Activated naive CD8-positive, alpha-beta T cell treated with anti-CD3 and anti-CD28 coated beads, Interleukin-2, amount 10 ng/mL, durations not matched to agents 7 days and 5 days (primary cell): ENCODE data around the gene SCRN3. TPM values are rescaled to one million over a fixed set of nuclear protein-coding genes. Genes with fewer than 3 reads are reported as not detected.
"Not testable (repeated sequence)": the region's sequence is repeated elsewhere in the genome, so short reads cannot be mapped to it uniquely, and the experiment has no call there.

Experiments used
- ATAC-seq: fragments of 150-1000 bp; cut with Tn5 transposase; one replicate; pipeline ENCODE4 v1.10.0; 2021; ENCODE audit warnings: low read depth, moderate library complexity
- POLR2A ChIA-PET: fragments of 350-600 bp; sonication (Branson Sonifier 250); formaldehyde crosslinking; loops from one replicate; lab custom pipeline; 2021; ENCODE audit warnings: antibody characterized with exemption; lab: Charles Lee
- DNase-seq: peaks from one replicate; pipeline ENCODE4 v3.0.0; 2021
- H3K27ac Mint-ChIP-seq: one replicate; pipeline ENCODE4 v1.8.0; 2022; ENCODE audit warnings: mild to moderate bottlenecking, mixed read lengths
- H3K27me3 Mint-ChIP-seq: one replicate; pipeline ENCODE4 v1.8.0; 2022; ENCODE audit warnings: mild to moderate bottlenecking, moderate library complexity, mixed read lengths
- H3K36me3 Mint-ChIP-seq: one replicate; pipeline ENCODE4 v1.8.0; 2021; ENCODE audit warnings: mild to moderate bottlenecking, mixed read lengths
- H3K4me1 Mint-ChIP-seq: one replicate; pipeline ENCODE4 v1.8.0; 2021; ENCODE audit warnings: mixed read lengths
- H3K4me3 Mint-ChIP-seq: one replicate; pipeline ENCODE4 v1.8.0; 2022; ENCODE audit warnings: mild to moderate bottlenecking, moderate library complexity, mixed read lengths
- H3K9me3 Mint-ChIP-seq: one replicate; pipeline ENCODE4 v1.8.0; 2021; ENCODE audit warnings: mixed read lengths
- total RNA-seq, 2 experiments: library from RNA; stranded (reverse); gene quantifications; one replicate each; pipeline ENCODE4 v1.2.3, GENCODE V29; 2021

The SCRN3 gene
- total RNA-seq, 2 experiments from 2014 or later = 17.5 to 19.6 TPM

- POLR2A ChIA-PET = no interaction called here
- Mint-ChIP-seq H3K4me3 (no peak overlapping the region), H3K9me3 (no peaks in the 10 kb centered on the region), H3K4me1 (peaks cover 4% of the 10 kb centered on the region), H3K27me3 (no peaks in the 10 kb centered on the region), H3K27ac (no peak overlapping the region), H3K36me3 (peaks cover 18% of the 10 kb centered on the region)
- no peak for DNase-seq
- no peak for ATAC-seq
Measured at GRCh38 chr2:174385201-174385600, 10.3 kb upstream of the SCRN3 start.

GRCh38 chr2:174388706-174389105 lies 6.8 kb upstream of the SCRN3 start:
- H3K4me3 Mint-ChIP-seq, ATAC-seq, POLR2A ChIA-PET, H3K27me3 Mint-ChIP-seq, H3K9me3 Mint-ChIP-seq, DNase-seq, H3K27ac Mint-ChIP-seq: not testable (repeated sequence)
- H3K36me3 Mint-ChIP-seq = peaks cover 30% of the 10 kb centered on the region
- peaks cover 10% of the 10 kb centered on the region for H3K4me1 Mint-ChIP-seq

DNA sequence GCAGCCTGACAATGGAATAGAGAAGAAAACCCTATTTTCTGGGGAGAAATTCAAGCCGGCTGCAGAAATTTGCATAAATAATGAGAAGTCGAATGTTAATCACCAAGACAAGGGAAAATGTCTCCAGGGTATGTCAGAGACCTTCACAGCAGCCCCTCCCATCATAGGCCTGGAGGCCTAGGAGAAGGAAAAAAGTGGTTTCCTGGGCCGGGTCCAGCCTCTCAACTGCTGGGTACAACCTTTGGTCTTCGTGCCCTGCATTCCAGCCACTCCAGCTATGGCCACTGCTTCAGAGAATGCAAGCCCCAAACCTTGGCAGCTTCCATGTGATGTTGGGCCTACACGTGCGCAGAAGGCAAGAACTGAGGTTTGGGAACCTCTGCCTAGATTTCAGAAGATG lies 6.0 kb upstream of the SCRN3 start:
- no peak overlapping the region for H3K27ac Mint-ChIP-seq
- no peak overlapping the region for H3K4me3 Mint-ChIP-seq
- POLR2A ChIA-PET = no interaction called here
- peaks cover 25% of the 10 kb centered on the region for H3K36me3 Mint-ChIP-seq
- DNase-seq (no peak), ATAC-seq (no peak)
- peaks cover 15% of the 10 kb centered on the region for H3K4me1 Mint-ChIP-seq
- no peaks in the 10 kb centered on the region for H3K9me3 Mint-ChIP-seq
- H3K27me3 Mint-ChIP-seq = no peaks in the 10 kb centered on the region

GRCh38 chr2:174390303-174390702 lies 5.2 kb upstream of the SCRN3 start:
- POLR2A ChIA-PET, H3K4me3 Mint-ChIP-seq, DNase-seq, H3K9me3 Mint-ChIP-seq, ATAC-seq, H3K27me3 Mint-ChIP-seq, H3K27ac Mint-ChIP-seq: not testable (repeated sequence)
- Mint-ChIP-seq H3K36me3 (peaks cover 23% of the 10 kb centered on the region), H3K4me1 (peaks cover 18% of the 10 kb centered on the region)

- no peak overlapping the region for H3K27ac Mint-ChIP-seq
- ATAC-seq = no peak
- no peaks in the 10 kb centered on the region for H3K9me3 Mint-ChIP-seq
- H3K4me1 Mint-ChIP-seq = peaks cover 24% of the 10 kb centered on the region
- H3K36me3 Mint-ChIP-seq = peaks cover 19% of the 10 kb centered on the region
- H3K4me3 Mint-ChIP-seq = no peak overlapping the region
- no peaks in the 10 kb centered on the region for H3K27me3 Mint-ChIP-seq
- POLR2A ChIA-PET = no interaction called here
- no peak for DNase-seq
Measured at GRCh38 chr2:174392706-174393105, 2.8 kb upstream of the SCRN3 start.

- no peak for DNase-seq
- H3K27ac Mint-ChIP-seq = peak overlapping the region; percentile 98
- POLR2A ChIA-PET = interaction anchor here (0.6 to 1.2 kb wide), 4 partner anchors 31 to 1042 kb away, joined by 3 to 4 read pairs (median 3); partner anchors contain the start of genes CDCA7 and GPR155
- H3K4me3 Mint-ChIP-seq = peak overlapping the region; percentile 97
- peak; percentile 55 for ATAC-seq
- H3K27me3 Mint-ChIP-seq = no peaks in the 10 kb centered on the region
- H3K4me1 Mint-ChIP-seq = peaks cover 26% of the 10 kb centered on the region
- H3K9me3 Mint-ChIP-seq = no peaks in the 10 kb centered on the region
- peaks cover 8% of the 10 kb centered on the region for H3K36me3 Mint-ChIP-seq
Measured at GRCh38 chr2:174395969-174396630, 570 bp downstream of the SCRN3 start.

DNA sequence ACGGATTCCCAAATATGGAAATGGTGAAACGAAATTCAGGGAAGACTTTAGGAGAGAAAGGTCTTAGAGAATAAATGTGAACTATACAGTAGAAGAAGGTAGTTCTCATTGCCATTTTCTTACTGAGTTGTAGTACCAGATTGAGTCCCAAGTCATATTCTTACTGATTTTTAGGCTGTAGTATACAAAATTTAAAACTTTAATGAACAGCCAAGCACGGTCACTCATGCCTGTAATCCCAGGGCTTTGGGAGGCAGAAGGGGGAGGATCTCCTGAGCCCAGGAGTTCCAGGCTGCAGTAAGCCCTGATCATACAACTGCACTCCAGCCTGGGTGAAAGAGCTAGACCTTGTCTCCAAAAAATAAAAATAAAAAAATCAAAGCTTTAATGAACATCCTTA lies 2.2 kb downstream of the SCRN3 start:
- Mint-ChIP-seq H3K9me3 (no peaks in the 10 kb centered on the region), H3K36me3 (peaks cover 10% of the 10 kb centered on the region), H3K27ac (no peak overlapping the region), H3K4me1 (peaks cover 22% of the 10 kb centered on the region), H3K4me3 (no peak overlapping the region), H3K27me3 (no peaks in the 10 kb centered on the region)
- DNase-seq (no peak), ATAC-seq (no peak)
- POLR2A ChIA-PET = no interaction called here

DNA sequence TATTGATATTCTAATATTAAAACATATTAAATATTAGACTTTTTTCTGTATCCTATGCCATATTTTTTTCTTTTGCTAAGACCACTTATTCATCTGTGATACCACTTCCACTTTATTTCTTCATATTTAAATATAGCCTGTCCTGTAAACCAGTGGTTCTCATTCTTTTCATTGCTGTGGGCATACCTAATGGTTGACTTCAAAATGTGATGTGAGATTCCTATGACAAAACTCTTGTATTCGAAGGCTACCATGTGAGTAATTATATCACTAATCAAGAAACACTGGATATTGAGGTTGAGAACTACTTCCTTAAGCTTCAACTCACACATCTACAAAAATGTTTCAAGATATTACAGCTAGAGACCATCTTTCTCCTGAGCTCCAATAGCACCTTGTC lies 3.6 kb downstream of the SCRN3 start:
- Mint-ChIP-seq H3K4me1 (peaks cover 14% of the 10 kb centered on the region), H3K9me3 (no peaks in the 10 kb centered on the region), H3K36me3 (peaks cover 15% of the 10 kb centered on the region), H3K27me3 (no peaks in the 10 kb centered on the region), H3K27ac (no peak overlapping the region), H3K4me3 (no peak overlapping the region)
- ATAC-seq = no peak
- DNase-seq = no peak
- POLR2A ChIA-PET = no interaction called here

GRCh38 chr2:174400853-174401252 lies 5.3 kb downstream of the SCRN3 start:
- no peaks in the 10 kb centered on the region for H3K27me3 Mint-ChIP-seq
- no peaks in the 10 kb centered on the region for H3K9me3 Mint-ChIP-seq
- H3K4me3 Mint-ChIP-seq = no peak overlapping the region
- no peak for DNase-seq
- H3K4me1 Mint-ChIP-seq = peaks cover 8% of the 10 kb centered on the region
- H3K36me3 Mint-ChIP-seq = peaks cover 15% of the 10 kb centered on the region
- no peak for ATAC-seq
- POLR2A ChIA-PET = no interaction called here
- H3K27ac Mint-ChIP-seq = no peak overlapping the region

- Mint-ChIP-seq H3K4me1 (peaks cover 2% of the 10 kb centered on the region), H3K27me3 (no peaks in the 10 kb centered on the region), H3K27ac (no peak overlapping the region), H3K36me3 (peaks cover 15% of the 10 kb centered on the region), H3K4me3 (no peak overlapping the region), H3K9me3 (no peaks in the 10 kb centered on the region)
- POLR2A ChIA-PET = no interaction called here
- DNase-seq (no peak), ATAC-seq (no peak)
Measured at GRCh38 chr2:174403628-174404027, 8.1 kb downstream of the SCRN3 start.

DNA sequence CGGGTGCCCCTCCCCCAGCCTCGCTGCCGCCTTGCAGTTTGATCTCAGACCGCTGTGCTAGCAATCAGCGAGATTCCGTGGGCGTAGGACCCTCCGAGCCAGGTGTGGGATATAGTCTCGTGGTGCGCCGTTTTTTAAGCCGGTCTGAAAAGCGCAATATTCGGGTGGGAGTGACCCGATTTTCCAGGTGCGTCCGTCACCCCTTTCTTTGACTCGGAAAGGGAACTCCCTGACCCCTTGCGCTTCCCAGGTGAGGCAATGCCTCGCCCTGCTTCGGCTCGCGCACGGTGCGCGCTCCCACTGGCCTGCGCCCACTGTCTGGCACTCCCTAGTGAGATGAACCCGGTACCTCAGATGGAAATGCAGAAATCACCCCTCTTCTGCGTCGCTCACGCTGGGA lies 14.5 kb downstream of the SCRN3 start:
- DNase-seq, H3K27ac Mint-ChIP-seq, H3K4me1 Mint-ChIP-seq, H3K27me3 Mint-ChIP-seq, H3K9me3 Mint-ChIP-seq, ATAC-seq, POLR2A ChIA-PET, H3K36me3 Mint-ChIP-seq: not testable (repeated sequence)
- H3K4me3 Mint-ChIP-seq = peak overlapping the region; percentile 16

DNA sequence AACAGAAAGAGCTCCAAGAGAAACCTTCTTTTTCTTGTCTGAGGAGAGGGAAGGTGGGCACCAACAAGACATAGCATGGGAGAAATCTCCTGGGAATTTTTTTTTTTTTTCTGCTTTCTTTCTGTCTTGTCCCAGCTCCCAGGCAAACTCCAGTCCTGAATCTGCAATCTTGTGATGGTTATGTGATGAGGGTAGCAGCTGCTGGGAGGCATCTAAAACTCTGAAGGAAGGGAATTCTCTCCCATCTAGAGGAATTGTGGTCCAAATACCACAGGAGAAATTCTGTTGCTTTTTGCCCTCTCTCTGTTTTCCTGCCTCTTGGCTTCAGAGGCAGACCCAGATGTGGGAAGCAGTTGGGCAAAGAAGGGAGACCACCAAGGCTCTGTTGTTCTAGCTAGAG lies 16.7 kb downstream of the SCRN3 start:
- DNase-seq (no peak), ATAC-seq (no peak)
- Mint-ChIP-seq H3K4me1 (peaks cover 5% of the 10 kb centered on the region), H3K27me3 (no peaks in the 10 kb centered on the region), H3K36me3 (peaks cover 7% of the 10 kb centered on the region), H3K9me3 (no peaks in the 10 kb centered on the region), H3K4me3 (no peak overlapping the region), H3K27ac (no peak overlapping the region)
- POLR2A ChIA-PET = no interaction called here

DNA sequence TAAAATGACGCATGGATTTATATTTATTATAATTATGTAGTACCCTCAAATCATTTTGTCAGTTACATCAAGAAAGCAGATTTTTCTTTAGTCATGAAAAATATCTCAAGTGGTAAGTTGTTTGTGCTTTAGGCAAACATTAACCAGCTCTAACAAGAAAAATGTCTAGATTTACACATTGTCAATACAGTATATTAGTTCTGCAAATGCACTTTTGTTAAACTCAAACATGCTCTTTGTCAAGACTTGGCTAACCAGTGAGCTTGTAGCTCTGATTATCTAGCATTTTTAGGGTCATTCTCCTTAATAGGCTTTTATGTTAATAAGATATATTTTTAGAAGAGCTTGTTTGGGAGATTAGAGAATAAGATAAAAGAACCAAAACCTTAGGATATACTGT lies 32.7 kb downstream of the SCRN3 start:
- Mint-ChIP-seq H3K9me3 (peaks cover 2% of the 10 kb centered on the region), H3K4me1 (no peaks in the 10 kb centered on the region), H3K27ac (no peak overlapping the region), H3K36me3 (peaks cover 27% of the 10 kb centered on the region), H3K27me3 (no peaks in the 10 kb centered on the region), H3K4me3 (no peak overlapping the region)
- POLR2A ChIA-PET = no interaction called here
- DNase-seq (no peak), ATAC-seq (no peak)

DNA sequence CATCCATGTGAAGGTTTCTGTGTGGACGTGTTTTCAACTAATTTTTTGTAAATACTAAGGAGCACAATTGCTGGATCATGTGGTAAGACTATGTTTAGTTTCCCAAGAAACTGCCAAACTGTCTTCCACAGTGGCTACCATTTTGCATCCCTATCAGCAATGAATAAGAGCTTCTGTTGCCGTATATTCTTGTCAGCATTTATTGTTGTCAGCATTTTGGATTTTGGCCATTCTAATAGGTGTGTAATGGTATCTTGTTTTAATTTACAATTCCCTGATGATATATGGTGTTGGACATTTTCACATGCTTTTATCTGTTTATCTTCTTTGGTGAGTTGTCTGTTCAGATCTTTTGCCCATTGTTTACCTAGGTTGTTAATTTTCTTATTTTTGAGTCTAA lies 34.5 kb downstream of the SCRN3 start:
- Mint-ChIP-seq H3K36me3 (peaks cover 29% of the 10 kb centered on the region), H3K27me3 (no peaks in the 10 kb centered on the region), H3K4me3 (no peak overlapping the region), H3K27ac (no peak overlapping the region), H3K4me1 (no peaks in the 10 kb centered on the region), H3K9me3 (peaks cover 2% of the 10 kb centered on the region)
- no peak for ATAC-seq
- DNase-seq = no peak
- POLR2A ChIA-PET = interaction anchor here (0.7 kb wide), 2 partner anchors 262 to 307 kb away, joined by 3 read pairs; no protein-coding TSS in a partner anchor
